HepG2 (cell line): ENCODE data around the gene AURKA. TPM values are rescaled to one million over a fixed set of nuclear protein-coding genes. Genes with fewer than 3 reads are reported as not detected.

Experiments
- ARNT2 ChIP-seq: sonication (generic); formaldehyde crosslinking; IDR thresholded peaks from 2 replicates; pipeline ENCODE4 v1.8.0; 2022; ENCODE audit warnings: mild to moderate bottlenecking, low read depth, missing genetic modification reagents, moderate library complexity
- HMGA1 ChIP-seq: sonication (generic); formaldehyde crosslinking; conservative IDR thresholded peaks from 2 replicates; pipeline ENCODE4 v1.4.0; 2020; ENCODE audit warnings: missing genetic modification reagents
- KMT2A ChIP-seq: sonication (generic); formaldehyde crosslinking; IDR thresholded peaks from 2 replicates; pipeline ENCODE4 v1.4.0; 2020; ENCODE audit warnings: missing genetic modification reagents
- KMT2B ChIP-seq: IDR thresholded peaks from 2 replicates; pipeline ENCODE4 v1.6.1; 2016; ENCODE audit warnings: missing genetic modification reagents, missing compliant biosample characterization
- MBNL3 ChIP-seq: fragments of 250-450 bp; sonication (Bioruptor Pico); conservative IDR thresholded peaks from 2 replicates; pipeline ENCODE4 v1.8.0; 2022; ENCODE audit warnings: mild to moderate bottlenecking, inconsistent platforms
- MEIS2 ChIP-seq: sonication (generic); formaldehyde crosslinking; IDR thresholded peaks from 2 replicates; pipeline ENCODE4 v1.9.0; 2021; ENCODE audit warnings: mild to moderate bottlenecking, missing genetic modification reagents
- NRL ChIP-seq: sonication (generic); formaldehyde crosslinking; IDR thresholded peaks from 2 replicates; pipeline ENCODE4 v1.5.0; 2020; ENCODE audit warnings: missing genetic modification reagents, mild to moderate bottlenecking, moderate library complexity, borderline replicate concordance
- STAG1 ChIP-seq: sonication (generic); formaldehyde crosslinking; IDR thresholded peaks from 2 replicates; pipeline ENCODE4 v1.4.0; 2020; ENCODE audit warnings: missing genetic modification reagents
- ZNF333 ChIP-seq: sonication (generic); formaldehyde crosslinking; IDR thresholded peaks from 2 replicates; pipeline ENCODE4 v1.4.0; 2020; ENCODE audit warnings: mild to moderate bottlenecking, missing genetic modification reagents, borderline replicate concordance
- polyA plus RNA-seq, 8 experiments: library from polyadenylated mRNA; depleted of rRNA in 3 of 8; stranded (reverse) in 7 of 8; unstranded in 1 of 8; fragments of >200 nt; fragmentation: Illumina TruSeq in 4 of 8; extraction: Trizol in 4 of 8; gene quantifications; 2 replicates each; pipeline versions ENCODE4 v1.2.1 to v1.2.3, GENCODE V29; 2011 to 2016; ENCODE audit warnings: low read depth in 4 of 8, missing spikeins in 1 of 8, mixed read lengths in 1 of 8; ENCODE audit not compliant: insufficient read depth in 1 of 8
- total RNA-seq, 5 experiments: library from RNA; depleted of rRNA; stranded (reverse); fragments of >200 nt; fragmentation: Illumina TruSeq; extraction: Trizol; gene quantifications; 2 replicates each; pipeline ENCODE4 v1.2.3, GENCODE V29; 2016; ENCODE audit warnings: low read depth in 1 of 5
- TF ChIP-seq, protein P1 (sequence below): sonication (generic); formaldehyde crosslinking; IDR thresholded peaks from 2 replicates; pipeline ENCODE4 v1.5.1; 2020; ENCODE audit warnings: mild to moderate bottlenecking, missing genetic modification reagents, borderline replicate concordance
- TF ChIP-seq, protein P2 (sequence below): sonication (generic); formaldehyde crosslinking; IDR thresholded peaks from 2 replicates; pipeline ENCODE4 v1.4.0; 2020; ENCODE audit warnings: missing genetic modification reagents, borderline replicate concordance
- TF ChIP-seq, protein P3 (sequence below): sonication (generic); formaldehyde crosslinking; IDR thresholded peaks from 2 replicates; pipeline ENCODE4 v1.9.0; 2021; ENCODE audit warnings: missing genetic modification reagents, borderline replicate concordance

The AURKA gene
- total and polyA plus RNA-seq, 2 of the 13 experiments (the other 11 are each of a cell fraction or from before 2014, with no cell fraction given), result 96.4 to 224 TPM

DNA sequence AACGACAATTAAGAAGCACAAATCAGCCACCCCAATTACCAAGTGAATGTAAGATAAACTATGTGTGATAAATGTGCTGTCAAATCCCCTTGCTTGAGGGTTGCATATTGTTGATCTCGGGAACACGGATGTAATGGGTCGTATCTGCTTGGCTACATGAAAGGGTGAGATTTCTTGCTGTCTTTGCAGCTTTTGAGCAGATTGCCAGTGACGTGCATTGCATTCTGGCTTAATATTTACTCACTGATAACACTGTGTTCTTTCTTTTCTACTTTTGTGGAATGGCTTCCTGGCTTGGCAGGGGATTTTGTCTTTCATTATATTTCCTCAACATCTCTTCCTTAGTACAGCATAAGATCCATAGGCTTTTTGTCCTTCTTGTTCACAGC, 43.7 kb downstream of the AURKA start (continued):
- TF ChIP-seq, protein P1, sequence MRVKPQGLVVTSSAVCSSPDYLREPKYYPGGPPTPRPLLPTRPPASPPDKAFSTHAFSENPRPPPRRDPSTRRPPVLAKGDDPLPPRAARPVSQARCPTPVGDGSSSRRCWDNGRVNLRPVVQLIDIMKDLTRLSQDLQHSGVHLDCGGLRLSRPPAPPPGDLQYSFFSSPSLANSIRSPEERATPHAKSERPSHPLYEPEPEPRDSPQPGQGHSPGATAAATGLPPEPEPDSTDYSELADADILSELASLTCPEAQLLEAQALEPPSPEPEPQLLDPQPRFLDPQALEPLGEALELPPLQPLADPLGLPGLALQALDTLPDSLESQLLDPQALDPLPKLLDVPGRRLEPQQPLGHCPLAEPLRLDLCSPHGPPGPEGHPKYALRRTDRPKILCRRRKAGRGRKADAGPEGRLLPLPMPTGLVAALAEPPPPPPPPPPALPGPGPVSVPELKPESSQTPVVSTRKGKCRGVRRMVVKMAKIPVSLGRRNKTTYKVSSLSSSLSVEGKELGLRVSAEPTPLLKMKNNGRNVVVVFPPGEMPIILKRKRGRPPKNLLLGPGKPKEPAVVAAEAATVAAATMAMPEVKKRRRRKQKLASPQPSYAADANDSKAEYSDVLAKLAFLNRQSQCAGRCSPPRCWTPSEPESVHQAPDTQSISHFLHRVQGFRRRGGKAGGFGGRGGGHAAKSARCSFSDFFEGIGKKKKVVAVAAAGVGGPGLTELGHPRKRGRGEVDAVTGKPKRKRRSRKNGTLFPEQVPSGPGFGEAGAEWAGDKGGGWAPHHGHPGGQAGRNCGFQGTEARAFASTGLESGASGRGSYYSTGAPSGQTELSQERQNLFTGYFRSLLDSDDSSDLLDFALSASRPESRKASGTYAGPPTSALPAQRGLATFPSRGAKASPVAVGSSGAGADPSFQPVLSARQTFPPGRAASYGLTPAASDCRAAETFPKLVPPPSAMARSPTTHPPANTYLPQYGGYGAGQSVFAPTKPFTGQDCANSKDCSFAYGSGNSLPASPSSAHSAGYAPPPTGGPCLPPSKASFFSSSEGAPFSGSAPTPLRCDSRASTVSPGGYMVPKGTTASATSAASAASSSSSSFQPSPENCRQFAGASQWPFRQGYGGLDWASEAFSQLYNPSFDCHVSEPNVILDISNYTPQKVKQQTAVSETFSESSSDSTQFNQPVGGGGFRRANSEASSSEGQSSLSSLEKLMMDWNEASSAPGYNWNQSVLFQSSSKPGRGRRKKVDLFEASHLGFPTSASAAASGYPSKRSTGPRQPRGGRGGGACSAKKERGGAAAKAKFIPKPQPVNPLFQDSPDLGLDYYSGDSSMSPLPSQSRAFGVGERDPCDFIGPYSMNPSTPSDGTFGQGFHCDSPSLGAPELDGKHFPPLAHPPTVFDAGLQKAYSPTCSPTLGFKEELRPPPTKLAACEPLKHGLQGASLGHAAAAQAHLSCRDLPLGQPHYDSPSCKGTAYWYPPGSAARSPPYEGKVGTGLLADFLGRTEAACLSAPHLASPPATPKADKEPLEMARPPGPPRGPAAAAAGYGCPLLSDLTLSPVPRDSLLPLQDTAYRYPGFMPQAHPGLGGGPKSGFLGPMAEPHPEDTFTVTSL (CRISPR knock-in tag), result peak; percentile 51; the same call in 1 of the 2 replicates
- TF ChIP-seq, protein P2, sequence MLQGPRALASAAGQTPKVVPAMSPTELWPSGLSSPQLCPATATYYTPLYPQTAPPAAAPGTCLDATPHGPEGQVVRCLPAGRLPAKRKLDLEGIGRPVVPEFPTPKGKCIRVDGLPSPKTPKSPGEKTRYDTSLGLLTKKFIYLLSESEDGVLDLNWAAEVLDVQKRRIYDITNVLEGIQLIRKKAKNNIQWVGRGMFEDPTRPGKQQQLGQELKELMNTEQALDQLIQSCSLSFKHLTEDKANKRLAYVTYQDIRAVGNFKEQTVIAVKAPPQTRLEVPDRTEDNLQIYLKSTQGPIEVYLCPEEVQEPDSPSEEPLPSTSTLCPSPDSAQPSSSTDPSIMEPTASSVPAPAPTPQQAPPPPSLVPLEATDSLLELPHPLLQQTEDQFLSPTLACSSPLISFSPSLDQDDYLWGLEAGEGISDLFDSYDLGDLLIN (CRISPR knock-in tag), result no peak
- TF ChIP-seq, protein P3, sequence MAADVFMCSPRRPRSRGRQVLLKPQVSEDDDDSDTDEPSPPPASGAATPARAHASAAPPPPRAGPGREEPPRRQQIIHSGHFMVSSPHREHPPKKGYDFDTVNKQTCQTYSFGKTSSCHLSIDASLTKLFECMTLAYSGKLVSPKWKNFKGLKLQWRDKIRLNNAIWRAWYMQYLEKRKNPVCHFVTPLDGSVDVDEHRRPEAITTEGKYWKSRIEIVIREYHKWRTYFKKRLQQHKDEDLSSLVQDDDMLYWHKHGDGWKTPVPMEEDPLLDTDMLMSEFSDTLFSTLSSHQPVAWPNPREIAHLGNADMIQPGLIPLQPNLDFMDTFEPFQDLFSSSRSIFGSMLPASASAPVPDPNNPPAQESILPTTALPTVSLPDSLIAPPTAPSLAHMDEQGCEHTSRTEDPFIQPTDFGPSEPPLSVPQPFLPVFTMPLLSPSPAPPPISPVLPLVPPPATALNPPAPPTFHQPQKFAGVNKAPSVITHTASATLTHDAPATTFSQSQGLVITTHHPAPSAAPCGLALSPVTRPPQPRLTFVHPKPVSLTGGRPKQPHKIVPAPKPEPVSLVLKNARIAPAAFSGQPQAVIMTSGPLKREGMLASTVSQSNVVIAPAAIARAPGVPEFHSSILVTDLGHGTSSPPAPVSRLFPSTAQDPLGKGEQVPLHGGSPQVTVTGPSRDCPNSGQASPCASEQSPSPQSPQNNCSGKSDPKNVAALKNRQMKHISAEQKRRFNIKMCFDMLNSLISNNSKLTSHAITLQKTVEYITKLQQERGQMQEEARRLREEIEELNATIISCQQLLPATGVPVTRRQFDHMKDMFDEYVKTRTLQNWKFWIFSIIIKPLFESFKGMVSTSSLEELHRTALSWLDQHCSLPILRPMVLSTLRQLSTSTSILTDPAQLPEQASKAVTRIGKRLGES, result no peak
- TF ChIP-seq HMGA1 (no peak), KMT2A (CRISPR knock-in tag) (no peak), ARNT2 (no peak), KMT2B (CRISPR knock-in tag) (no peak), ZNF333 (no peak), MBNL3 (CRISPR knock-in tag) (no peak), NRL (CRISPR knock-in tag) (no peak), STAG1 (CRISPR knock-in tag) (no peak), MEIS2 (CRISPR knock-in tag) (no peak)
